ENCODE data around the gene ACVR2B. TPM values are rescaled to one million over a fixed set of nuclear protein-coding genes. Genes with fewer than 3 reads are reported as not detected.

ACVR2B gene
- total RNA-seq, 1 experiment from 2014 or later, result 2.8 TPM

DNA sequence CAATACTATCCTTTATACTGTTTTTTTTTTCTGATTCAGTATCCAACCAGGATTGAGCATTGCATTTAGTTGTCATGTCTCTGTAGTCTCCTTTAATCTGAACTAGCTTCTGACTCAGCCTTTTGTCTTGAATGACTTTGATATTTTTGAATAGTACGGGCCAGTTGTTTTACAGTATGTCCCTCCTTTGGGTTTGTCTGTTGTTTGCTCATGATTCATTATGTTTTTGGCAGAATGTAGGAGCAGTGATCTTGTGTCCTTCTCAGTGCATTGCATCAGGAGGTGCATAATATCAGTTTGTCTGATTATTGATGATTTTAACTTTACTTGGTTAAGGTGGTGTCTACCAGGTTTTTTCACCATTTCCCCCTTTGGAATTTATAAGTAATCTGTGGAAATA lies 63.0 kb downstream of the ACVR2B start:
- TF ChIP-seq TCF7L2 (IDR thresholded peaks at IDR 0.05; ENCODE audit: low read depth, low read length), result no peak
- TF ChIP-seq, protein P1, sequence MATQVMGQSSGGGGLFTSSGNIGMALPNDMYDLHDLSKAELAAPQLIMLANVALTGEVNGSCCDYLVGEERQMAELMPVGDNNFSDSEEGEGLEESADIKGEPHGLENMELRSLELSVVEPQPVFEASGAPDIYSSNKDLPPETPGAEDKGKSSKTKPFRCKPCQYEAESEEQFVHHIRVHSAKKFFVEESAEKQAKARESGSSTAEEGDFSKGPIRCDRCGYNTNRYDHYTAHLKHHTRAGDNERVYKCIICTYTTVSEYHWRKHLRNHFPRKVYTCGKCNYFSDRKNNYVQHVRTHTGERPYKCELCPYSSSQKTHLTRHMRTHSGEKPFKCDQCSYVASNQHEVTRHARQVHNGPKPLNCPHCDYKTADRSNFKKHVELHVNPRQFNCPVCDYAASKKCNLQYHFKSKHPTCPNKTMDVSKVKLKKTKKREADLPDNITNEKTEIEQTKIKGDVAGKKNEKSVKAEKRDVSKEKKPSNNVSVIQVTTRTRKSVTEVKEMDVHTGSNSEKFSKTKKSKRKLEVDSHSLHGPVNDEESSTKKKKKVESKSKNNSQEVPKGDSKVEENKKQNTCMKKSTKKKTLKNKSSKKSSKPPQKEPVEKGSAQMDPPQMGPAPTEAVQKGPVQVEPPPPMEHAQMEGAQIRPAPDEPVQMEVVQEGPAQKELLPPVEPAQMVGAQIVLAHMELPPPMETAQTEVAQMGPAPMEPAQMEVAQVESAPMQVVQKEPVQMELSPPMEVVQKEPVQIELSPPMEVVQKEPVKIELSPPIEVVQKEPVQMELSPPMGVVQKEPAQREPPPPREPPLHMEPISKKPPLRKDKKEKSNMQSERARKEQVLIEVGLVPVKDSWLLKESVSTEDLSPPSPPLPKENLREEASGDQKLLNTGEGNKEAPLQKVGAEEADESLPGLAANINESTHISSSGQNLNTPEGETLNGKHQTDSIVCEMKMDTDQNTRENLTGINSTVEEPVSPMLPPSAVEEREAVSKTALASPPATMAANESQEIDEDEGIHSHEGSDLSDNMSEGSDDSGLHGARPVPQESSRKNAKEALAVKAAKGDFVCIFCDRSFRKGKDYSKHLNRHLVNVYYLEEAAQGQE (IDR thresholded peaks at IDR 0.05; ENCODE audit: insufficient read depth in 1 of 2, low read depth in 2 of 2, low read length in 1 of 2), result no peak
- no peak for TF ChIP-seq POLR2AphosphoS5 (IDR thresholded peaks at IDR 0.05; ENCODE audit: low read depth, low read length)
- TF ChIP-seq, protein P2, sequence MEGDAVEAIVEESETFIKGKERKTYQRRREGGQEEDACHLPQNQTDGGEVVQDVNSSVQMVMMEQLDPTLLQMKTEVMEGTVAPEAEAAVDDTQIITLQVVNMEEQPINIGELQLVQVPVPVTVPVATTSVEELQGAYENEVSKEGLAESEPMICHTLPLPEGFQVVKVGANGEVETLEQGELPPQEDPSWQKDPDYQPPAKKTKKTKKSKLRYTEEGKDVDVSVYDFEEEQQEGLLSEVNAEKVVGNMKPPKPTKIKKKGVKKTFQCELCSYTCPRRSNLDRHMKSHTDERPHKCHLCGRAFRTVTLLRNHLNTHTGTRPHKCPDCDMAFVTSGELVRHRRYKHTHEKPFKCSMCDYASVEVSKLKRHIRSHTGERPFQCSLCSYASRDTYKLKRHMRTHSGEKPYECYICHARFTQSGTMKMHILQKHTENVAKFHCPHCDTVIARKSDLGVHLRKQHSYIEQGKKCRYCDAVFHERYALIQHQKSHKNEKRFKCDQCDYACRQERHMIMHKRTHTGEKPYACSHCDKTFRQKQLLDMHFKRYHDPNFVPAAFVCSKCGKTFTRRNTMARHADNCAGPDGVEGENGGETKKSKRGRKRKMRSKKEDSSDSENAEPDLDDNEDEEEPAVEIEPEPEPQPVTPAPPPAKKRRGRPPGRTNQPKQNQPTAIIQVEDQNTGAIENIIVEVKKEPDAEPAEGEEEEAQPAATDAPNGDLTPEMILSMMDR (IDR thresholded peaks at IDR 0.05), result no peak
- TF ChIP-seq SIN3A (IDR thresholded peaks at IDR 0.05; ENCODE audit: borderline replicate concordance, insufficient read depth, low read depth, low read length), result no peak
- CTCF ChIA-PET, result interaction anchor here (0.5 kb wide), 1 partner anchor 20 kb away, joined by 3 read pairs; no protein-coding TSS in a partner anchor
- no peak for ATAC-seq
- no peaks in the 10 kb centered on the region for H3K36me3 ChIP-seq (ENCODE audit: control insufficient read depth, insufficient read depth, low read length)
- H3K9me3 ChIP-seq (ENCODE audit: control insufficient read depth, insufficient read depth, low read depth, low read length), result no peaks in the 10 kb centered on the region
- intact Hi-C loops (cut with micrococcal nuclease; ENCODE audit: unreplicated experiment), result no loop called here
- H3K27me3 ChIP-seq (ENCODE audit: control insufficient read depth, insufficient read depth, low read length), result no peaks in the 10 kb centered on the region
- no peak for DNase-seq (ENCODE audit: low read depth, low spot score)
- BruUV-seq (replicated peaks), result no TSS peak
- H3K4me1 ChIP-seq (ENCODE audit: control insufficient read depth, insufficient read depth, low read length), result no peaks in the 10 kb centered on the region
- no peak overlapping the region for H3K27ac ChIP-seq (ENCODE audit: low read length)
- no peak overlapping the region for H3K4me3 ChIP-seq (ENCODE audit: low read depth in 2 of 2, low read length in 2 of 2)
- POLR2A ChIA-PET, result interaction anchor here (0.6 kb wide), 1 partner anchor 23 kb away, joined by 3 read pairs; no protein-coding TSS in a partner anchor
- in situ Hi-C loops (cut with HindIII; ENCODE audit: low pct_unique_long_range_greater_than_20kb, low sequenced_read_pairs), result loop anchor here (25.0 kb wide), 1 partner anchor 146 kb away; no protein-coding TSS in a partner anchor

DNA sequence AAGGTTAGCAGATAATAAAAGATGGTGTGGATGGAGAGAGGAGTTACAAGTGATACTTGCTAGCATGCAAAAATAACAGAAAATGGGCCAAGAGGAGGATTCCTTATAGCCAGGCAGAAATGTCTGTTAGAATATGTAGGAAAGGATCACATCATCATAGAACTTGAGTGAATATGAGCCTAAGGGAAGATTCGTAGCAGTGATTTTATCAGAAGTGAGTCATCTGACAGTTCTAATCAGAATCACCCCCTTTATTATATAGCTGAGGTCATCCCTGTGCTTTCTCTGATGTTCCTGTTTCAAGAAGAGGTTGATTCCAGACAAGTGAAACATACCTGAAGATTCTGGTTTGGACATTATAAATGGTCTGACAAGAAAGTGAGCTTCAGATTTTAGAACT lies 65.3 kb downstream of the ACVR2B start:
- intact Hi-C loops (cut with micrococcal nuclease; ENCODE audit: unreplicated experiment), result no loop called here
- no peak for ATAC-seq
- in situ Hi-C loops (cut with HindIII; ENCODE audit: low pct_unique_long_range_greater_than_20kb, low sequenced_read_pairs), result loop anchor here (25.0 kb wide), 1 partner anchor 143 kb away; no protein-coding TSS in a partner anchor

More for the DNA sequence above, 65.3 kb downstream of the ACVR2B start:
- ChIA-PET POLR2A (no interaction called here), CTCF (interaction anchor here (0.6 kb wide), 1 partner anchor 1029 kb away, joined by 5 read pairs; no protein-coding TSS in a partner anchor)
- DNase-seq (ENCODE audit: low read depth, low spot score), result no peak
- Histone ChIP-seq H3K4me3 (ENCODE audit: low read depth in 2 of 2, low read length in 2 of 2) (no peak overlapping the region), H3K27me3 (ENCODE audit: control insufficient read depth, insufficient read depth, low read length) (no peaks in the 10 kb centered on the region), H3K4me1 (ENCODE audit: control insufficient read depth, insufficient read depth, low read length) (no peaks in the 10 kb centered on the region), H3K27ac (ENCODE audit: low read length) (no peak overlapping the region), H3K36me3 (ENCODE audit: control insufficient read depth, insufficient read depth, low read length) (no peaks in the 10 kb centered on the region), H3K9me3 (ENCODE audit: control insufficient read depth, insufficient read depth, low read depth, low read length) (no peaks in the 10 kb centered on the region)
- no TSS peak for BruUV-seq (replicated peaks)
- TF ChIP-seq SIN3A (IDR thresholded peaks at IDR 0.05; ENCODE audit: borderline replicate concordance, insufficient read depth, low read depth, low read length) (no peak), TCF7L2 (IDR thresholded peaks at IDR 0.05; ENCODE audit: low read depth, low read length) (no peak), POLR2AphosphoS5 (IDR thresholded peaks at IDR 0.05; ENCODE audit: low read depth, low read length) (no peak)
- TF ChIP-seq, protein P2 (IDR thresholded peaks at IDR 0.05), result no peak
- TF ChIP-seq, protein P1 (IDR thresholded peaks at IDR 0.05; ENCODE audit: insufficient read depth in 1 of 2, low read depth in 2 of 2, low read length in 1 of 2), result no peak
